Tibial nerve (tissue), 4 donors: ENCODE results near the gene PLA2G4A.
"Not testable (repeated sequence)": the region's sequence is repeated elsewhere in the genome, so short reads cannot be mapped to it uniquely, and the experiment has no call there.

Source experiments
- CTCF ChIP-seq, 5 experiments: fragments of 200-600 bp in 3 of 5; fragments of 450-650 bp in 2 of 5; sonication (generic) in 3 of 5; IDR thresholded peaks; one replicate each; pipeline ENCODE4 v1.5.1; 2016 to 2019; ENCODE audit warnings: antibody characterized with exemption in 5 of 5, mild to moderate bottlenecking in 3 of 5, moderate library complexity in 2 of 5
- EP300 ChIP-seq, 2 donors: sonication (generic); formaldehyde crosslinking; IDR thresholded peaks; one replicate each; pipeline ENCODE4 v1.6.1; 2017; ENCODE audit warnings: antibody characterized with exemption in 2 of 2, mild to moderate bottlenecking in 1 of 2
- POLR2A ChIP-seq, 2 donors: fragments of 450-650 bp; IDR thresholded peaks; one replicate each; pipeline ENCODE4 v1.6.1; 2017; ENCODE audit warnings: antibody characterized with exemption in 2 of 2, mild to moderate bottlenecking in 2 of 2, moderate library complexity in 2 of 2

GRCh38 chr1:186917106-186917786 is 88.5 kb downstream of the PLA2G4A start:
- not testable (repeated sequence) for TF ChIP-seq CTCF, EP300, POLR2A (IDR thresholded peaks at IDR 0.05)
